ENCODE data around the gene DNAJC22.

DNA sequence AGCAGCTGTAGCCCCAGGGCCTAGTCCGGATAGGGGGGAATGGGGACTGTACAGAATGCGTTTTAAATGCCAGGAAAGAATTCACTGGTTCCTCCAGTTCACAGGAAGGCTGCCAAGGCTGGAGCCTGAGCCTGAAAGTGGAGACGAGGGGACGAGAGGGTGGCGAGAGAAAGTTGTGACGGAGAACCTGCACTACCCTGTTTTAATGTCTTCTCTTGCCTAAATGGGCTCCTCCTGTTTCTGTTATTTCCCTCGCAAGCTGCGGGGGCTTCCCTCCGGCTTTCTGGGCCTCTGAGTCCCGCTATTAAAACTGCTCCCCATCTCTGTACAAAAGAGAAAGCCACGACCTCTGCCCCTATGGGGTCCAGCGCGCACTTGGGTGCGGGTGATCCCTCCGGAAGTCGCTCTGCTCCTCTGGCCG lies 14.2 kb upstream of the DNAJC22 start:
- TF ChIP-seq POLR2A (IDR thresholded peaks at IDR 0.05), result no peak
- TF ChIP-seq, protein P1, sequence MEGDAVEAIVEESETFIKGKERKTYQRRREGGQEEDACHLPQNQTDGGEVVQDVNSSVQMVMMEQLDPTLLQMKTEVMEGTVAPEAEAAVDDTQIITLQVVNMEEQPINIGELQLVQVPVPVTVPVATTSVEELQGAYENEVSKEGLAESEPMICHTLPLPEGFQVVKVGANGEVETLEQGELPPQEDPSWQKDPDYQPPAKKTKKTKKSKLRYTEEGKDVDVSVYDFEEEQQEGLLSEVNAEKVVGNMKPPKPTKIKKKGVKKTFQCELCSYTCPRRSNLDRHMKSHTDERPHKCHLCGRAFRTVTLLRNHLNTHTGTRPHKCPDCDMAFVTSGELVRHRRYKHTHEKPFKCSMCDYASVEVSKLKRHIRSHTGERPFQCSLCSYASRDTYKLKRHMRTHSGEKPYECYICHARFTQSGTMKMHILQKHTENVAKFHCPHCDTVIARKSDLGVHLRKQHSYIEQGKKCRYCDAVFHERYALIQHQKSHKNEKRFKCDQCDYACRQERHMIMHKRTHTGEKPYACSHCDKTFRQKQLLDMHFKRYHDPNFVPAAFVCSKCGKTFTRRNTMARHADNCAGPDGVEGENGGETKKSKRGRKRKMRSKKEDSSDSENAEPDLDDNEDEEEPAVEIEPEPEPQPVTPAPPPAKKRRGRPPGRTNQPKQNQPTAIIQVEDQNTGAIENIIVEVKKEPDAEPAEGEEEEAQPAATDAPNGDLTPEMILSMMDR (IDR thresholded peaks at IDR 0.05), result no peak

Measured in Peyer's patch (tissue), 4 donors.